HuH-7 (cell line): ENCODE results near the gene KRTAP29-1.
"Not testable (repeated sequence)": the region's sequence is repeated elsewhere in the genome, so short reads cannot be mapped to it uniquely, and the experiment has no call there.

Source experiments
- DNase-seq: peaks from one replicate; pipeline ENCODE4 v3.0.0; 2011; ENCODE audit warnings: low spot score

KRTAP29-1 gene, protein sequence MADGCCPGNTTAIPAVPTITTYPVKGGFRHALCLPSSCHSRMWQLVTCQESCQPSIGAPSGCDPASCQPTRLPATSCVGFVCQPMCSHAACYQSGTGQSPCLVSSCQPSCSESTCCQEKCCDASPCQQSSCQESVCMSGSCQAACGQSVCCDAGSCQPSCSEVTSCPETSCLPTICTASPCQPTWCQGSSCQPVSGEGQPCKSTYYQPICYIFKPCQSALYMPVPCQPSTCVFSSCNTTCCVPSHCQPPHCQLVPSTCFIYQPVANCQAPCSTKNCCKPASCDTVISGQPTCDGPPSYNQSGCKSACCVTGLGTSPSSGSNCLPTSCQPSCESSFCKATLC

DNA sequence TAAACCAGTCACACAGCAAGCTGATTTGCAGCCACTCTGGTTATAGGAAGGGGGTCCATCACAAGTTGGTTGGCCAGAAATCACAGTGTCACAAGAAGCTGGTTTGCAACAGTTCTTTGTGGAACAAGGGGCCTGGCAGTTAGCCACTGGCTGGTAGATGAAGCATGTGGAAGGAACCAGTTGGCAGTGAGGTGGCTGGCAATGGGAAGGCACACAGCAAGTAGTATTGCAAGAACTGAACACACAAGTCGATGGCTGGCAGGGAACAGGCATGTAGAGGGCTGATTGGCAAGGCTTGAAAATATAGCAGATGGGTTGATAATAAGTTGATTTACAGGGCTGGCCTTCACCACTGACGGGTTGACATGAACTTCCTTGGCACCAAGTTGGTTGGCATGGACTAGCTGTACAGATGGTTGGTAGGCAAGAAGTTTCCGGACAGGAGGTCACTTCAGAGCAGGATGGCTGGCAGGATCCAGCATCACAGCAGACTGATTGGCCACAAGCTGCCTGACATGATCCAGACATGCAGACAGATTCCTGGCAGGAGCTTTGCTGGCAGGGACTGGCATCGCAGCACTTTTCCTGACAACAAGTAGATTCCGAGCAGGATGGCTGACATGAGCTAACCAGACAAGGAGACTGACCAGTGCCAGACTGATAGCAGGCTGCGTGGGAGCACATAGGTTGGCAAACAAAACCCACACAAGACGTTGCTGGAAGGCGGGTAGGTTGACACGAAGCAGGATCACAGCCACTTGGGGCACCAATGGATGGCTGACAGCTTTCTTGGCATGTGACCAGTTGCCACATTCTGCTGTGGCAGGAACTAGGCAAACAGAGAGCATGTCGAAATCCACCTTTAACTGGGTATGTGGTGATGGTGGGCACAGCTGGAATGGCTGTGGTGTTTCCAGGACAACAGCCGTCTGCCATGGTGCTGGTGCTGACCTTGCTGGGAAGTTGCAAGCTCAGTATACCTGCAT, at the start of gene KRTAP29-1:
Gene KRTAP29-1, minus strand, starts transcription at position 936 of the 986 bp plus-strand sequence. Its CDS starts 0 bp downstream, at position 936.
- no peak for DNase-seq

GRCh38 chr17:41351177-41351576, 48.5 kb upstream of the KRTAP29-1 start:
- no peak for DNase-seq

DNA sequence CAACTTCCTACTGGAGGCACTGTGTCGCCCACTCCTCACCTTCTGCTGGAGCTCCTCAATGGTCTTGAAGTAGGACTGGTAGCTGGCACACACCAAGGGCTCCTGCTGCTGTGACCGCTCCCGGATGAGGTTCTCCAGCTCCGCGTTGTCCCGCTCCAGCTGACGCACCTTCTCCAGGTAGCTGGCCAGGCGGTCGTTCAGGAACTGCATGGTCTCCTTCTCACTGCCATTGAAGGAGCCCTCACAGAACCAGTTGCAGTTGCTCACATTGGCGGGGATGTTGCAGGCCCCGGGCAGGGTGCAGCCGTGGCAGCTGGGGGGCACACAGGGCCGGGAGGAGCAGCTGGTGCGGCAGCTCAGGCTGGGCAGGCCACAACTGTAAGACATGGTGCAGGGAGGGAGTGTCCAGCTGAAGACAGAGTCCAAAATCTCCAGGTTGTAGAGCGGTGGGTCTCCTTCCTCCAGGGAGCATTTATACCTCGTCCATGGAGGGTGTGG, 47.8 kb upstream of the KRTAP29-1 start, which contains the start of gene KRT33A:
Gene KRT33A, minus strand, starts transcription at position 448 of the 498 bp plus-strand sequence. Its CDS starts 61 bp downstream, at position 387.
- not testable (repeated sequence) for DNase-seq

DNA sequence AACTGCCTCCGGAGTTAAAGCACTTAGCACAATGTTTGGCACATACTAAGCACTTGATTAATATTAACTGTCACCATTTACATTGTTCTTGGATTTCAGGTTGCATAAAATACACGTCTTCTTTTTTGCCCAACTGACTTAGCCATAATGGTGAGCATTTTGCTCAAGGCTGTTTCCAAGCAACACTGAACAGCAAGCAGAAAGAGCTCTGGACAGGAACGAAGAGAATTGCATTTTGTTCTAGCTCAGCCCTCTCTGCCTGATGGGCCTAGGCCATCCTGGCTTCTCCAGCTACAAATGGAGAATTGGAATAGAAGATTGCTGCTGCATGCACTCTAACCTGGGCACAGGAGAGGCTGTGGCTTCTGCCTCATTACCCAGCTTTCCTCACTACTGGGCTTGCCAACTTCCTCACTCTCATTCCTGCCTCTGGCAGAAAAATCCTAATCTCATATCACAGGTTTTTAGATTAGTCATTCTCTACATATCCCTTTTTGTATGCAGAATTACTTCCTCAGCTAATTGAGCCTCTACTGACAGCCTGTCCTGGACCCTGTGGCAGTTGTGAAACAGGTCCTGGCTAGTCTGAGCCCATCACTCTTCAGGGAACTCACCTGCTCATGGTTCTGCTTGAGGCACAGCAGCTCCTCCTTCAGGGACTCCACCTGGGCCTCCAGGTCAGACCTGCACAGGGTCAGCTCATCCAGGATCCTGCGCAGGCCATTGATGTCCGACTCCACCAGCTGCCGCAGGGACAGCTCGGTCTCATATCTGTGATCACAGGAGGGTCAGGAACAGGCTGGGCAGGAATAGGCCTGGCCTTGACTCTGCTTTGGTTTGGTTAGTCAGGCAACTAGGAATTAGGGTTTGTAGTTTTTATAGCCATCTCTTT, 45.5 kb upstream of the KRTAP29-1 start:
- DNase-seq = no peak

DNA sequence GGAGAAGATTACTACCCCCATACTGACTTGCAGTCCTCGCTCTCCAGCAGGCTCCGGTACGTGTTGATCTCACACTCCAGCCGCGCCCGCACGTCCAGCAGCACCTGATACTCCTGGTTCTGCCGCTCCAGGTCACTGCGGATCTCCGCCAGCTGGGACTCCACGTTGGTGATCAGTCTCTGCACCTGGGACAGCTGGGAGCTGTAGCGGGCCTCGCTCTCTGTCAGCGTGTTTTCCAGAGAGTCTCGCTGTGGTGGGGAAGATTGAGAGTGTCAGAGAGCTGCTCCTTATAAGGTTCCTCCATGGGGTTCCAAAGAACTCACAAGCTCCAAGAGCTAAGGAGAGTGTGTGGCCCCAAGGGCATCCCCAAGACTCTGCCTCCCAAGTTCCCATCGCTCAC, 43.8 kb upstream of the KRTAP29-1 start:
- DNase-seq = not testable (repeated sequence)

DNA sequence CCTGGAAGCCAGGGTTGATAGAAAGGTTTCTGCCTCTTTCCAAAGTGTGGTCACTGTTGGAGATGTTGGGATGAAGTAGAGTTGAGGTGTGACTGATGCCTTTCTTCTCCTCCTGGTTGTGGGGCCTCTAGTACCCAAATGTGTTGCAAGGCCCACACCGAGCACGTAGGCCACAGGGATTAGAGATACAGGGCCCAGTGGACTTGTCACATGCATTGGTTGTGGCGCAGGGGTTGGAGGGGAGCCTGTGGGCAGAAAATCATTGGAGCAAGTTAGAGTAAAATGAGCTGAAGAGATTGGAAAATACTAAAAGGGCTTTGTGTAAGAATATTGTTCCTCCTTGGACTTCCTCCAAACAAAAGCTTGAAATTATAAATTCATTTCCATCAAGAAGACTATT, 43.3 kb upstream of the KRTAP29-1 start:
- no peak for DNase-seq

DNA sequence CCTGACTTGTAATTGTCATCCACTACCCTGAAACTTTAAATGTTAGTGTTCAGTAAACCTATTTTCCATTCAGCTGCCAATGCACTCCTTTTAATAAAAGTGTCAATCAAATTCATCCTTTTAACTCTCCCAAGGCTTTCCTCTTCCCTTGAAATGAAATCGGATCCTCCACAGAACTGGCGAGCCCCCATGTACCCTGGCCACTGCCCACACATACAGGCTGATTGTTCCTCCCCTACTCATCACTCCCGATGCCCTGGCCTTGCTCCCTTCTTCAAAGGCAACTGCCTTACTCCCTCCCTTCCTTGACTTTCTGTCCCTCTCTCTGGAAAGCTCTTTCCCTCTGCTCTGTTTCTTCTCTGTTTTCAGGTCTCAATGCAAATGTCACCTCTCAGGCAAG, 40.4 kb upstream of the KRTAP29-1 start:
- no peak for DNase-seq

DNA sequence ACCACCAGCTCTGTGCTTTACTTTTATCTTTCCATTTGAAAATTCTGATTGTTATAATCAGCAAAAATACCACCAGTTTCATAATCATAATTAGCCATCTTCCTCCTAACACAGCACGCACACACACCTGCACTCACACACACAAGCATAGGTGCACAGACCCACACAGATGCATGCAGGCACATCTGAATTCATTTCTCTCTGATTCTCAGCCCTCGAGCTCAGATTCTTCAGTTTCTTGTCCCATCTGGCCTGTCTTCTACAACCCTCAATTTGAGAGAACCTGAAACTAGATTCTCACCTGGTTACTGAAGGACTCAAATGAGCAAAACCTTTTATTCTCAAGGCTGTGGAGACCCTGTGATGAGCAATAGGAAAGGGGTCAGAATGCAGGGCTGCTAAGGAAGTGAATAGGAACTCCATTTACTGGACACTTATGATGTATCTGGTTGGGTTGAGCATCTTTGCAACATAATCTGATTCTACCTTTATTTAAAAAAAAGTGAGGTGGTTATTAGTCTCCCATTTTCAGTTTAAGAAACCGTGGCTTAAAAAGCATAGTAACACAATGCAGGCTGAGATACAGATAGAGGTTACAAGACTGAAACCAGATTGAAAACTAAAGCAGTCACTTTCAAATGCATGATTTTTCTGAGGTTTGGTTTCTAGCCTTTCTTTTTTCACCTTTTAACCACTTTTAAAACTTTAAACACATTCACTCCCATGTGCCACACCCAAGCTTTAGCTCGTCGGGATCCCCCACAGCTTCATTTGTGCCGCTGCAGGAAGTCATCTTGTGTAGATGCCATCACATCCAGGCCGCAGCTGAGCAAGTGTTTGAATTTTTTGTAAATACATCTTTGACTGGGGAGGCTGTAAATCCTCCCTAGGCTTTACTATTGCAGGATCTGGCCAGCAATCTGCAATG, 38.5 kb upstream of the KRTAP29-1 start:
- no peak for DNase-seq

DNA sequence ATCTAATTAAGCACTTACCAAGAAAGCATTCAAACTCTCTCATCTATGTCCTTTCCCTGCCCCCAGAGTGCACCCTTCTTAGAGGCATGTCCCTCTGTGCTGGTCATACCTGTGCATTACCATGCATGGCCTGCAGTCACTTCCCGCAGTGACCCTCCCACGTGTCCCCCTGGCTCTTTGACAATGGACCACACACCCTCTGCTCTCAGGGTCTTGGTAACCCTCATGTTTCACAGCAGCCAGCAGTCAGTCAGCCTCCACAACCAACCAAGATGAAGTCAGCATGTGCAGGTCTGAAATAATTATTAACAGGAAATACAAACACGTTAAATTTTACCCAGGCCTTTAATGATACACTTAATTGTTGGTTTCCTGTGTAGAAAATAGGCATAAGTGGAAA, 37.8 kb upstream of the KRTAP29-1 start:
- no peak for DNase-seq

GRCh38 chr17:41339571-41340172, 37.0 kb upstream of the KRTAP29-1 start:
- no peak for DNase-seq

DNA sequence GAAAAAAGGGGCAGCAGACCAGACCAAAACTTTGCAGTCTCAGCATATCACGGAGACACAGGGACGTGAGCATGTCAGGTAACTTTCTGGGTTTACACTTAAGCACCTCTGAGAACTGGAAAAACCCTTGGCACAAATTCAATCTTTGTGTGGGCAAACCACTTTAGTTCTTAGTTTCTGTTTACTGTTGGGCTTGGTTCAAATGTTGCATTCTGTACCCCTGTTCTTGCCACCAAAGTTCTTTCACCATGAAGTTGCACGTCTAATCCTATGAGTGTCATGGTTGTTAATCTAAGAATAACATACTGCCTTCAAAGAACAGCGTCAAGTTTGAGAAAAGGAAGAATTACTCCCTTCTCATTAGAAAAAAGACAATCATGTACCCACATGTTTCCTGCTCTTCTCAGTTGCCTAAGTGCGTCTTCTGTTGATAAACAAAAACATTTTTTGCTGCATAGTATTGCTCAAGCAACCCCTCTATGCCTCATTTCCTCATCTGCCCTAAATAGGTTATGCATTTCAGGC, 36.4 kb upstream of the KRTAP29-1 start:
- no peak for DNase-seq

DNA sequence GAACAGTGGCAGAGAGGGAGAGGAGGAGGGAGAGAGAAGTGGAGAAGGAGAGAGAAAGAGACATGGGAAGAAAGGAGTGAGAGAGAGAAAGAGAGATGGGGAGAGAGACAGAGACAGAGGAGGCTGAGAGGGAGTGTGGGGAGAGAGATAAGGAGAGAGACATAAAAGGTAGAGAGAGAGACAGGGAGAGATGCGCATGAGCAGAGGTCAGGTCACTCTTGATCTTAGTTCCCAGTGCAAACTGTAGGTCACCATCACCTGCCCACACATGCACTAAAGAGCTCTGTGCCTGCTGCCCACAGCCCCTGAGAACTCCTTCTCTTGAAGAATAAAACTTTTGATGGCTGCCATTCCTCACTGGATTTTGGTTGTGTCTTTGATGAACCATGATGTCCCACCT, 33.1 kb upstream of the KRTAP29-1 start:
- no peak for DNase-seq

DNA sequence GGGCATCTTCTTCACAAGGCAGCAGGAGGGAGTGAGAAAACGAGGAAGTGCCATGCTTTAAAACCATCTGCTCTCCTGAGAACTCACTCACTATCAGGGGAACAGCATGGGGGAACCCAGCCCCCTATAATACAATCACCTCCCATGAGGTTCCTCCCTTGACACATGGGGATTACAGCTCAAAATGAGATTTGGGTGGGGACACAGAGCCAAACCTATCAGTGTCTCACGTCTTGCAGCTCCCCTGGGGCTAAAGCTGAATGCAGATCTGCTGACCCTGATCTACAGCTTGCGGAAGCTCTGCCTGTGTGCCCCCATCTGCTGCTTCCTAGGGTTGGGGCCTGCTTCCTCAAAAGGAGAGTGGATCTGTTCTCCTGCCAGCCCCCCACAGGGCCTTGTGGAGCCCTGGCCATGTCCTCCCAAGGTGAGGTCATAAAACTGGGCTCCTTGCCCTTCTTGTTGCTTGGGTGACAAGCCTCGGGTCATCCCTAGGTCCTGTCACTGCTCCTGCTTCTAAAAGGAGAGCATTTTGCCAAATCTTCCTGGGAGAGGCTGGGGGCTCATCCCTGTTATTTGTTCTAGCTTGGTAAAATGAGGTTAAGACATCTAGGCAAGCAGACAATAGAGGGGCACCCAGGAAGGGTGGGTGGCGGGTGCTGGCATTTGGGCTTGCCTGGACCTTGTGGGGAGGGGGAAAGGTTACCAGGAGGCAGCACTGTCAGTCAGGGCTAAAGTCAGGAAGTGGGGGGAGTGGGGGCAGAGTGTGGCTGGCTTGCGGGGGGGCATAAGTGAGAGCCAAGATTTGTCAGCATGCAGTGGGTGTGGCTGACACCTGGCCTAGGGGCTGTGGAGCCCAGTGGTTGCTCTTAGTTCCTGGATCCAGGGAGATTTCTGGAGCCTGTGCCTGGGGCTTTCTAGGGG, 32.0 kb upstream of the KRTAP29-1 start:
- DNase-seq = no peak

DNA sequence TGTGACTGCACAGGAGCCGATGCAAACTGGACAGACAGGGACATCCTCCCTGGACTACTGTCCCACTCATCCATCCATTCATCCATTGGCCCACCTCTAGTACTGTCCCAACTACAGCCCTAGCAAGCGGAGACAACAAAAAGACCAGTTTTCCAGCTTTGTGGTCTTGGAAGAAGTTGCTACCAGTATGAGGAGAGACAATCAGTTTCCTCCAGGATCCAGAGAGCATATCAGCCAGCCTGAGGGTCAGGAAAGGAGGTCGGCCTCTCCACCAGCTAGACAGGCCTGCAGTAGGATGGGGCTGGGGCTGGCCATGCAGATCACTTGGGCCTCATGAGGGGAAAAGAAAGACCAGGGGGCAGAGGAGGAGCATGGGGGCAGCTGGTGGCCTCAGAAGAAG, 31.2 kb upstream of the KRTAP29-1 start:
- DNase-seq = no peak

DNA sequence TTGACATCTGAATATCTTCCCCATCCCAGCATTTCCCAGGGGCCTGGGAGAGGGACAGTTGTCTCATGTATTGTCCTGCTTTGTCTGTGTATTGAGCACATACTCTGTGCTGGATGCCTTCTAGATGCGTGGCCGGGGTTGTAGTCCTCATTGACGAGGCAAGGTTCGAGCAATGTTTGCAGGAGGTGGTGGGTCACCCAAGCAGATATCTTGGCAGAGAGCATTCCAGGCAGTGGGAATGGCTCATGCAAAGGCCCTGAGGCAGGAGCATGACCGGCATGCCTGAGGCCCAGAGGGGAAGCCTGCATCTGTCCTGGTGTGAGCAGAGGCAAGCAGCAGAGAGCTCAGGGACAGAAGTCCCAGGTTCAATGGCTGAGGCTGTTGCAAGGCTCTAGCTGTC, 30.4 kb upstream of the KRTAP29-1 start:
- DNase-seq = no peak

DNA sequence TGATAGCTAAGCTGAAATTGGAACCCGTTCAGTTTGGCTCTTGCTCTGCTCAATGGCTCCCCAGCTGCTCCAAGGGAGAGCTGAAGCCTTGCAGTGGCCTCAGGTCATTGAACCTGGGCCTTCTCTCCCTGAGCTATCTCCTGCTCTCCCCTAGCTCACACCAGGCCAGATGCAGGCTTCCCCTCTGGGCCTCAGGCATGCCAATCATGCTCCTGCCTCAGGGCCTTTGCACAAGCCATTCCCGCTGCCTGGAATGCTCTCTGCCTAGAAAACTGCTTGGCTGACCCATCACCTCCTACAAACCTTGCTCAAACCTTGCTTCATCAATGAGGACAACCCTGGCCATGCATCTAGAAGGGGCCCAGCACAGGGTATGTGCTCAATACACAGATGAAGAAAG, 29.6 kb upstream of the KRTAP29-1 start:
- DNase-seq = no peak

DNA sequence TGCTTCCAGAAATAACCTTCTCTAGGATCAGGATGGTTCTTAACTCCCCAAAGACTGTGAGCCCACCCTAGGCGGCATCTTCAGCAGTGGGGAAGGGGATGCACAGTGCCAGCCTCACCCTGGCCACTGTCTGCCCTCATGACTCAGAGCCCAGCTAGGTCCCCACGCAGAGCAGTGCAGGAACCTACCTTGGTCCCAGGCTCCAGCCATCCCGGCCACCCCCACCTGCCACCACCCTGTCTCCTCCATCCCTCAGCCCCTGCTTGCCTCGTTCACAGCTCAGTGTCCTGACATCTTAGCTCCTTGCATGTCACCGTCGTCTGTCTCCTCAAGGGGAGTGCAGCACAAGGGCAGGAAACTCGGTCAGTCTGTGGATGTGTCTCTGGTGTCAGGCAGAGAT, 29.0 kb upstream of the KRTAP29-1 start:
- DNase-seq = no peak

GRCh38 chr17:41329279-41329948, 26.8 kb upstream of the KRTAP29-1 start:
- DNase-seq = peak; percentile 60
